Left cardiac atrium (tissue), 4 donors: ENCODE results near the gene LIN9. TPM values are rescaled to one million over a fixed set of nuclear protein-coding genes. Genes with fewer than 3 reads are reported as not detected.

Experiments used
- ATAC-seq, 2 donors: fragments of 200-7000 bp; cut with Tn5 transposase; one replicate each; pipeline ENCODE4 v1.9.1; 2020; ENCODE audit warnings: mild to moderate bottlenecking in 2 of 2, moderate library complexity in 2 of 2
- DNase-seq: peaks from one replicate; pipeline ENCODE4 v3.0.0-alpha.2; 2020
- intact Hi-C, 2 donors: fragments of 100-400 bp; cut with DNase I; formaldehyde crosslinking; loops; one replicate each; pipeline versions ENCODE4 v1.14.1 to v1.15.1; 2022 to 2023
- total RNA-seq, 2 donors: library from RNA; stranded (reverse); fragmentation: NEBNext Ultra II Directional; extraction: Animal tissue kit (Norgen Biotek cat#: 25700); gene quantifications; one replicate each; pipeline ENCODE4 v1.2.1, GENCODE V29; 2021
- donor health status: DM: no; HTN: yes; CAD: no.
- donor health status: DM: no; HTN: yes; CAD: no; lungs with severe emphysema.
- donor health status: DM: yes; HTN: yes; CAD: no.
- donor health status: Dilated cardiomyopathy.

Gene LIN9
- total RNA-seq, 2 donors from 2014 or later = 2.9 to 4.1 TPM

DNA sequence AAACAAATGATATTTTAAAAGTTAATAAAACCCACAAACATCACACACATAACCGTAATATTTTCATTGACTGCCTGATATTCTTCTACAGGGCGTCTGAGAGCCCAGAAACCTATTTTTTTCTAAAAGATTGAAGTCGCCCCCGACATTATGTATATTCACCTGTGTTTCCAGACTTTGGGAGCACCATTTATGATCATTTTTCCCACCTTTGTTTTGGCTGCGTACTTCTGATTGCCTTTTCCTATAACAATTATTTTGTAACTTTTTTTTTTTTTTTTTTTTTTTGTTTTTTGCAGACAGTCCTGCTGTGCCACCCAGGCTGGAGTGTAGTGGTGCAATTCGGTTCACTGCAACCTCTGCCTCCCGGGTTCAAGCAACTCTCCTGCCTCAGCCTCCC is 121.6 kb downstream of the LIN9 start:
- intact Hi-C loops = no loop called here
- DNase-seq (no peak), ATAC-seq (no peak)

DNA sequence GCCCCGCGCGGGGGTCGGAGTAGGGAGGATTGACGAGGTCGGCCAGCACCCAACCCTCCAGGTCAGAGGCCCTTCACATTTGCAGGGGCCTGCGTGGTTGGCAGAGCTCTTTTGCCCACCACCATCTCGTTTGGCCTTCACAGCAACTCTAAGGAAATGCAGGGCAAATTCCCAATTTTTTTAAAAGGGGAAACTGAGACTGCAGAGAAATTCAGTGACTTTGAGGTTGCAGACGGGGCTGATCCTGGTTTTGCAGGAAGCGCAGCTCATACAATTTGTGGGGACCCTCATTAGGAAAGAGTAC is 122.0 kb downstream of the LIN9 start:
- DNase-seq = no peak
- ATAC-seq = no peak
- intact Hi-C loops = no loop called here

DNA sequence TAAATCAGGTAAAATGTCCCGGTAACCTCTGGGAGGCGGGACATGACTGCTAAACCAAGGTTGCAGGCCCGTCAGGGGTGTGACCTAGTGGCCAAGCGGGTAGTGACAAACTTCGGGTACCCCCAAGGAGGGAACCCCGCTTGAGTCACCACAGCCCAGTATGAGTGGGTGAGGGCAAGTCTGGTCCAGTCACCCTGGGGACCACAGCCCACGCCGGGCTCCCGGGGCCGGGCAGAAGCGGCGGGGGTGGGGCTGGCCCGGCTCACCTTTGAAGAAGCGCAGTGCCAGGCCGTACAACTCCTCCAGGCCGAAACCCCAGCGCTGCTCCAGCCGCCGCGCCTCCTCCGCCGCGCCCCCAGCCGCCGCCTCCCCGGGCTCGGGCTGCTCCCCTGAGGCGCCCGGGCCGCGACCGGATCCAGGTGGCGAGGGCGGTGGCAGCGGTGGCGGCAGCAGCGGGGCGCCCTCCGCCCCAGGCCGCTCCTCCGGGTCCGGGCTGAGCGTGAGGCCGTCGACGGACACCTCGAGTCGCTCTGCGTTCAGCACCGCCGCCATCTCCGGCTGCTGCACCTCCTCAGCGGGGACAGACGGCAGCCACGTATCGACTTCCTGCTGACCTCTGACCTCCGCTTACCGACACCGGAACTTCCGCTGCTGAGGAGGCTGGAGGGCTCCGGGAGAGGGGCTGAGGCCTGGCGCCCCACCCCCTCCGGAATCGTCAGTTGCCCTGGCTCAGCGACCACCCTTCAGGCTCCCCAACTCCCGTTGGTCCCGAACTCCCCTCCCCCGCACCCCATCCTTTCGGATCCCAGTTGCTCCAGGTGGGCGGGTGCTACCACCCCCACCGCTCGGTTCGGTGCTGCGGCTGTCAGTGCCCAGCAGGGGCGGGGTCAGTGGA is 122.6 kb downstream of the LIN9 start, which contains the start of gene ACBD3:
TSS of gene ACBD3 (minus strand) at position 618 of the 895 bp plus-strand sequence. CDS start at position 552, 66 bp downstream.
- intact Hi-C loops = no loop called here
- DNase-seq (peak; percentile 92), ATAC-seq (peak; percentile 98)

DNA sequence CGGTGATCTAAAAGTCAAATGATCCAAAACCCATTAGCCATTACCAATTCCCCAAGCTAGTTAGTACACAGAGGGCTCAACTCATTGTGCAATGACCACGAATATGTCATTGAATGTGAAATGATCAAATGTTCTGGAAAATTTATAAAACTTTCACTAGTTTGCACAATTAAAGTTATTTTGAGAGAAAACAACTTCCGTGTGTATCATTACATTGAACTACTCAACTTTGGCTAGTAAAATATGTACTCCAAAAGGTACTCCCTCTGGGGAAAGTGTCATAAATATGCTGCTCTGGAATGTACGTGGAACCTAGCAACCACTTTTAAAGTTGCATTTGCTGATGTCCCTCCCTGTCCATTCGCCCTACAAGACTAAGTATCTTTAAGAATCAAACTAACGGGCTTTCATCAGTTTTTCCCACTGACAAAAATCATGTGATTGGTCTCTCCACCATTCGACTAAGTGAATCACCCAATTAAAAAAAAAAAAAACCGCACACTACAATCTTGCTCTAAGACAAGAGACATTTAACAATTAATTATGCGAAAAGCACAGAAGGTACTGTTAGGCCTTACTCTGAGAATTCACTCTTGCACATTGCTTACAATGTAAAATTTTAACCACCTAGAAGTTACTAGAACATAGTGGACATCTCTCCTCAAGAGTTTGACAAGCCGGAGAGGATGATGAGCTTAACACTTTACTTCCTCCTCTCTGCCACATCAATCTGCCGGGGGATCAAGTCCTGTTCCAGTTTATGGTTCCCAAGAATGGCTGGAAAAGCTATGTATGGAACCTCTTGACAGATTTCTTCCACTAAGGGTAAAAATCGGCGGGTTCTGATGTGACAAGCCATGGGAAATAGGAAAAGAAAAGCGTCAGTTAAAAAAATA is 123.6 kb downstream of the LIN9 start:
- intact Hi-C loops = no loop called here
- no peak for ATAC-seq

DNA sequence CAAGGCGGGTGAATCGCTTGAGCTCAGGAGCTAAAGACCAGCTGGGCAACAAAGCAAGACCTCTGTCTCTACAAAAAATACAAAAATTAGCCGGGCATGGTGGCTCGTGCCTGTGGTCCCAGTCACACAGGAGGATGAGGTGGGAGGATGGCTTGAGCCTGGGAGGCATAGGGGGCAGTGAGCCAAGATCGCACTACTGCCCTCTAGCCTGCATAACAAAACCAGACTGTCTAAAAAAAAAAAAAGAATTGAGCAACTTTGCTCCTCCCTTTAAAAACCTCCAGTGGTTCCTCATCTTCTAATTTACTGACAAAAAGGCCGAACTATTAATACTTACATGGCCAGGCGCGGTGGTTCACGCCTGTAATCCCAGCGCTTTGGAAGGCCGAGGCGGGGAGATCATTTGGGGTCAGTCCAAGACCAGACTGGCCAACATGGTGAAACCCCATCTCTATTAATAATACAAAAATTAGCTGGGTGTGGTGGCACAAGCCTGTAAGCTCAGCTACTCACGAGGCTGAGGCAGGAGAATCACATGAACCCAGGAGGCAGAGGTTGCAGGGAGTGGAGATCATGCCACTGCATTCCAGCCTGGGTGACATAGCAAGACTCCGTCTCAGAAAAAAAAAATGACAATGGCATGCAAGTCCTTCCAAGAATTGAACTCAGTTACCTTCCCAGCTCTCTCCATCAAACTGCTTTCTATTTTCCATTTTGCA is 126.8 kb downstream of the LIN9 start:
- peak; percentile 70 for DNase-seq
- intact Hi-C loops = no loop called here

More for the DNA sequence above, 123.6 kb downstream of the LIN9 start:
- DNase-seq = no peak

More for the DNA sequence above, 126.8 kb downstream of the LIN9 start:
- peak in 1 of 2 donors; percentile 13 for ATAC-seq

Other genes starting within 250 kb of the LIN9 start
- gene H3-3A, start 246.4 kb downstream of the LIN9 start, total RNA-seq = 100 to 1,000 TPM; 285 to 316 TPM
- gene ACBD3, start 122.4 kb downstream of the LIN9 start, total RNA-seq = 10 to 100 TPM; 25.4 to 40.8 TPM
- gene MIXL1, start 85.5 kb downstream of the LIN9 start, total RNA-seq = not detected
- 10 to 100 TPM; 52.9 to 61.1 TPM for gene PARP1, start 98.9 kb upstream of the LIN9 start, total RNA-seq
- gene STUM, start 239.6 kb upstream of the LIN9 start, total RNA-seq = 1 to 10 TPM in 1 of 2 donors, under 1 TPM in 1; 0.42 to 1.5 TPM